Ovary (tissue), 9 donors: ENCODE measurements around the gene MIA3. TPM values are rescaled to one million over a fixed set of nuclear protein-coding genes. Genes with fewer than 3 reads are reported as not detected.
A peak's percentile ranks its signal among the peaks of the same experiment; 100 is the strongest.

Source experiments
- DNase-seq, 5 donors: peaks; one replicate each; pipeline ENCODE4 v3.0.0-alpha.2; 2019 to 2020
- H3K27ac ChIP-seq, 2 donors: fragments of 200-600 bp; one replicate each; pipeline versions ENCODE4 v1.5.1 to v1.8.0; 2019 to 2022
- H3K27me3 ChIP-seq: fragments of 200-600 bp; one replicate; pipeline ENCODE4 v1.8.0; 2022
- H3K36me3 ChIP-seq: fragments of 200-600 bp; sonication (generic); one replicate; pipeline ENCODE4 v1.5.1; 2019
- H3K4me1 ChIP-seq: one replicate; pipeline ENCODE4 v1.8.1; 2013; ENCODE audit warnings: mild to moderate bottlenecking, moderate library complexity; ENCODE audit not compliant: insufficient read depth
- H3K4me3 ChIP-seq: fragments of 200-600 bp; sonication (generic); one replicate; pipeline ENCODE4 v1.5.1; 2017
- H3K9me3 ChIP-seq, 2 donors: fragments of 200-600 bp in 1 of 2; sonication (generic) in 1 of 2; one replicate each; pipeline versions ENCODE4 v1.5.1 to v1.8.1; 2013 to 2019; ENCODE audit warnings: mild to moderate bottlenecking in 1 of 2, moderate library complexity in 1 of 2
- EP300 ChIP-seq: sonication (generic); formaldehyde crosslinking; IDR thresholded peaks from one replicate; pipeline ENCODE4 v1.6.1; 2017; ENCODE audit warnings: antibody characterized with exemption
- POLR2A ChIP-seq: fragments of 450-650 bp; IDR thresholded peaks from one replicate; pipeline ENCODE4 v1.6.1; 2017; ENCODE audit warnings: antibody characterized with exemption, mild to moderate bottlenecking, moderate library complexity
- WGBS, 3 donors: extraction: QIAGEN DNeasy Blood & Tissue Kit in 1 of 3; methylation state at CpG; one replicate each; pipeline versions ENCODE4 v1.1.5 to v1.1.7; 2013 to 2017; 5-methylcytosine and 5-hydroxymethylcytosine counted together
- intact Hi-C, 4 donors: fragments of 100-400 bp; cut with DNase I; formaldehyde crosslinking; loops; one replicate each; pipeline versions ENCODE4 v1.11.0 to v1.15.1; 2022 to 2023
- polyA plus RNA-seq, 2 donors: library from polyadenylated mRNA; stranded (reverse); fragments of 200-250 nt in 1 of 2; fragments of 350-450 nt in 1 of 2; fragmentation: Illumina TruSeq in 1 of 2; extraction: RNeasy Lipid Tissue Mini Kit (QIAGEN cat#74804) in 1 of 2; gene quantifications; one replicate each; pipeline ENCODE4 v1.2.3, GENCODE V29; 2013 to 2014
- total RNA-seq, 7 donors: library from RNA; depleted of rRNA in 2 of 7; stranded (reverse); fragments of >200 nt in 2 of 7; fragmentation: NEBNext Ultra II Directional in 3 of 7; extraction: Animal tissue kit (Norgen Biotek cat#: 25700) in 3 of 7; gene quantifications; one replicate each; pipeline versions ENCODE4 v1.1.0 to v1.2.4, GENCODE V29; 2016 to 2023
- TF ChIP-seq, protein P1 (sequence below), 3 donors: fragments of 450-650 bp in 2 of 3; fragments of 200-600 bp in 1 of 3; IDR thresholded peaks; one replicate each; pipeline versions ENCODE4 v1.5.1 to v1.8.0; 2016 to 2022; ENCODE audit warnings: antibody characterized with exemption in 3 of 3, mild to moderate bottlenecking in 1 of 3
- donor health status: DM: no; HTN: no; CAD: no; lungs with moderate emphysema.
- donor health status: DM: no; HTN: no; CAD: no.
- donor health status: Bipolar disorder and iron deficiency.
- donor health status: DM: yes; HTN: yes; CAD: no.
- donor health status: DM: no; HTN: no; CAD: no.
- donor health status: DM: yes; HTN: yes; CAD: no.

Gene MIA3
- total and polyA plus RNA-seq, 9 donors = 31.9 to 64.0 (median 56.8) TPM

DNA sequence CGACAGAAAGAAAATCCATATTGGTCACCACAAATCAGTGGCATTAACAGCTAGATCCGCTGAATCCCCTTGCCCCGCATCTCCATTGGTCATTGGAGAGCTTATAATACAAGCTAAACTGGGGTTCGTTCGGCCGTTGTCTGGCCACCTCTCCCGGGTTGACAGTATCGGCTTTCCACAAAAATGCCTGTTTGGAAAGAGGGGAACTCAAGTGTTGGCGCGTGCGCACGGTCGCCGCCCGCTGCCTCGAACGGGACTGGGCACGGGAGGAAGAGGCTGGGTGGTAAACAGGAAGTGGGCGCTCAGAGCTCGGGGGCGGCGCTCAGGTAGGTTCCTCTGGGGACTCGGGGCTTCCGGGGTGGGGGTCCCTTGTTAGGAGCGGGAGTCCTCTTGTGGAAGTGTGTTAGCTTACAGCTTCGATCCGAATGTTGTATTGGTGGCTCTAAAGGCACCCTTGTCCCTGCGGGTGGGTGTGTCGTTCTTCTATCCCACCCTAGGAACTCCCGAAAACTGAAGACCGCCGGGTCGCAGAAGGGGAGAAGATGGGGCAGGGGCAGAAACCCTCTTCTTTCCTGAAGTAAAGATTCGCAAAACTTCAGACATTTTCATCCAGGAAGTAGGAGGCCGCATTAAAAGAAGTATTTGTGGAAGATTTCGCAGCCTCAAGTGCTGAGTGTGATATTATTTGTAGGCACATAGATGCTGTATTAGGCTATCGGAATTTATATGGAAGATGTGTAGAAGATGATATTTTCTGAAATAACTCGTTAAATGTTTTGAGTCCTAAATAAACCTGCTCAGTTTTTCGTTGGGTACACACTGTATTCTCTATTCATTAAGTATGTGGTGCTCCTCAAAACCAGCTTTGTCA, 95.4 kb downstream of the MIA3 start:
- WGBS, 3 donors = 0 to 1% (median 0%) methylated on average over 39 of the region's 39 CpGs
- Histone ChIP-seq H3K27ac (peak overlapping the region; percentile 92 to 97), H3K27me3 (no peaks in the 10 kb centered on the region), H3K36me3 (no peaks in the 10 kb centered on the region), H3K4me1 (peaks cover 7% of the 10 kb centered on the region), H3K4me3 (peak overlapping the region; percentile 87), H3K9me3 (no peaks in the 10 kb centered on the region)
- TF ChIP-seq, protein P1, sequence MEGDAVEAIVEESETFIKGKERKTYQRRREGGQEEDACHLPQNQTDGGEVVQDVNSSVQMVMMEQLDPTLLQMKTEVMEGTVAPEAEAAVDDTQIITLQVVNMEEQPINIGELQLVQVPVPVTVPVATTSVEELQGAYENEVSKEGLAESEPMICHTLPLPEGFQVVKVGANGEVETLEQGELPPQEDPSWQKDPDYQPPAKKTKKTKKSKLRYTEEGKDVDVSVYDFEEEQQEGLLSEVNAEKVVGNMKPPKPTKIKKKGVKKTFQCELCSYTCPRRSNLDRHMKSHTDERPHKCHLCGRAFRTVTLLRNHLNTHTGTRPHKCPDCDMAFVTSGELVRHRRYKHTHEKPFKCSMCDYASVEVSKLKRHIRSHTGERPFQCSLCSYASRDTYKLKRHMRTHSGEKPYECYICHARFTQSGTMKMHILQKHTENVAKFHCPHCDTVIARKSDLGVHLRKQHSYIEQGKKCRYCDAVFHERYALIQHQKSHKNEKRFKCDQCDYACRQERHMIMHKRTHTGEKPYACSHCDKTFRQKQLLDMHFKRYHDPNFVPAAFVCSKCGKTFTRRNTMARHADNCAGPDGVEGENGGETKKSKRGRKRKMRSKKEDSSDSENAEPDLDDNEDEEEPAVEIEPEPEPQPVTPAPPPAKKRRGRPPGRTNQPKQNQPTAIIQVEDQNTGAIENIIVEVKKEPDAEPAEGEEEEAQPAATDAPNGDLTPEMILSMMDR (IDR thresholded peaks at IDR 0.05) = no peak
- TF ChIP-seq POLR2A (peak; percentile 26), EP300 (no peak)
- intact Hi-C loops = no loop called here
- DNase-seq = peak; percentile 90 to 95 (median 92)

GRCh38 chr1:222716393-222716792, 98.5 kb downstream of the MIA3 start:
- 94 to 99% (median 97%) methylated on average over 2 of the region's 2 CpGs for WGBS, 3 donors
- intact Hi-C loops = no loop called here
- TF ChIP-seq EP300 = no peak
- TF ChIP-seq POLR2A = no peak
- TF ChIP-seq, protein P1 (IDR thresholded peaks at IDR 0.05) = no peak
- no peaks in the 10 kb centered on the region for H3K36me3 ChIP-seq
- H3K9me3 ChIP-seq = no peaks in the 10 kb centered on the region
- no peak for DNase-seq
- no peak overlapping the region for H3K4me3 ChIP-seq
- H3K27me3 ChIP-seq = no peaks in the 10 kb centered on the region
- H3K4me1 ChIP-seq = peaks cover 2% of the 10 kb centered on the region
- no peak overlapping the region for H3K27ac ChIP-seq

Other genes with a start within 250 kb of the MIA3 start
- under 1 TPM in 6 of 7 donors, not detected in 1; 0.13 to 0.86 (median 0.43) TPM for gene HHIPL2, start 70.0 kb upstream of the MIA3 start, total RNA-seq
- under 1 TPM; 0.15 to 0.57 TPM for gene HHIPL2, start 70.0 kb upstream of the MIA3 start, polyA plus RNA-seq
- 10 to 100 TPM in 4 of 7 donors, 1 to 10 TPM in 3; 6.1 to 15.7 (median 10.6) TPM for gene TAF1A, start 28.2 kb upstream of the MIA3 start, total RNA-seq
- 1 to 10 TPM; 4.2 to 5.6 TPM for gene TAF1A, start 28.2 kb upstream of the MIA3 start, polyA plus RNA-seq
- 10 to 100 TPM; 28.8 to 67.2 (median 54.8) TPM for gene AIDA, start 94.4 kb downstream of the MIA3 start, total RNA-seq
- gene AIDA, start 94.4 kb downstream of the MIA3 start, polyA plus RNA-seq = 10 to 100 TPM; 38.4 to 65.0 TPM
- 10 to 100 TPM; 24.2 to 42.3 (median 29.5) TPM for gene BROX, start 94.5 kb downstream of the MIA3 start, total RNA-seq
- gene BROX, start 94.5 kb downstream of the MIA3 start, polyA plus RNA-seq = 10 to 100 TPM; 13.8 to 21.8 TPM
- under 1 TPM in 1 of 7 donors, not detected in 6; 0.34 TPM for gene FAM177B, start 119.1 kb downstream of the MIA3 start, total RNA-seq
- gene FAM177B, start 119.1 kb downstream of the MIA3 start, polyA plus RNA-seq = under 1 TPM; 0.23 to 0.55 TPM
- 10 to 100 TPM in 2 of 7 donors, 1 to 10 TPM in 5; 5.4 to 11.0 (median 6.7) TPM for gene DISP1, start 196.9 kb downstream of the MIA3 start, total RNA-seq
- gene DISP1, start 196.9 kb downstream of the MIA3 start, polyA plus RNA-seq = 10 to 100 TPM in 1 of 2 donors, 1 to 10 TPM in 1; 3.7 to 12.5 TPM